Heart right ventricle (tissue), 16 donors: Measurements from ENCODE around the gene L3MBTL2. TPM values are rescaled to one million over a fixed set of nuclear protein-coding genes. Genes with fewer than 3 reads are reported as not detected.

Experiments
- ATAC-seq, 8 donors: fragments of 200-7000 bp; cut with Tn5 transposase; one replicate each; pipeline ENCODE4 v1.9.1; 2020; ENCODE audit warnings: mild to moderate bottlenecking in 8 of 8, moderate library complexity in 8 of 8, moderate number of reproducible peaks in 1 of 8
- DNase-seq, 2 donors: peaks; one replicate each; pipeline ENCODE4 v3.0.0-alpha.2; 2020
- H3K27ac ChIP-seq, 10 donors: fragments of 200-600 bp; sonication (generic) in 2 of 10; one replicate each; pipeline versions ENCODE4 v1.5.0 to v1.8.0; 2020 to 2022; ENCODE audit warnings: mild to moderate bottlenecking in 3 of 10
- H3K27me3 ChIP-seq, 7 donors: fragments of 200-600 bp; one replicate each; pipeline ENCODE4 v1.8.0; 2021 to 2022; ENCODE audit warnings: mild to moderate bottlenecking in 2 of 7
- H3K36me3 ChIP-seq, 9 donors: fragments of 200-600 bp; sonication (generic) in 1 of 9; one replicate each; pipeline versions ENCODE4 v1.5.0 to v1.8.0; 2020 to 2022; ENCODE audit warnings: mild to moderate bottlenecking in 2 of 9
- H3K4me1 ChIP-seq, 9 donors: fragments of 200-600 bp; sonication (generic) in 1 of 9; one replicate each; pipeline versions ENCODE4 v1.5.0 to v1.8.0; 2020 to 2022; ENCODE audit warnings: mild to moderate bottlenecking in 4 of 9
- H3K4me3 ChIP-seq, 10 donors: fragments of 200-600 bp; sonication (generic) in 2 of 10; one replicate each; pipeline versions ENCODE4 v1.5.0 to v1.8.0; 2020 to 2022; ENCODE audit warnings: mild to moderate bottlenecking in 7 of 10, moderate library complexity in 2 of 10
- H3K9me3 ChIP-seq, 11 donors: fragments of 200-600 bp in 10 of 11; sonication (generic) in 2 of 11; one replicate each; pipeline versions ENCODE4 v1.5.0 to v1.8.0; 2013 to 2022; ENCODE audit warnings: mild to moderate bottlenecking in 2 of 11, control low read depth in 1 of 11, moderate library complexity in 1 of 11
- CTCF ChIP-seq, 9 donors: fragments of 200-600 bp; sonication (generic) in 2 of 9; IDR thresholded peaks; one replicate each; pipeline versions ENCODE4 v1.5.0 to v1.8.0; 2021 to 2022; ENCODE audit warnings: antibody characterized with exemption in 9 of 9, mild to moderate bottlenecking in 5 of 9, moderate library complexity in 1 of 9
- WGBS, 2 donors: extraction: QIAGEN DNeasy Blood & Tissue Kit; methylation state at CpG; one replicate each; pipeline ENCODE4 v1.1.7; 2013; ENCODE audit warnings: inconsistent platforms in 1 of 2; 5-methylcytosine and 5-hydroxymethylcytosine counted together
- intact Hi-C, 10 donors: fragments of 100-400 bp; cut with DNase I; formaldehyde crosslinking; loops; one replicate each; pipeline versions ENCODE4 v1.11.1 to v1.14.2; 2022
- polyA plus RNA-seq, 2 donors: library from polyadenylated mRNA; stranded (reverse); fragments of 200-250 nt; gene quantifications; one replicate each; pipeline ENCODE4 v1.2.3, GENCODE V29; 2013
- total RNA-seq, 10 donors: library from RNA; stranded (reverse); fragmentation: NEBNext Ultra II Directional in 3 of 10; extraction: Animal tissue kit (Norgen Biotek cat#: 25700) in 3 of 10; gene quantifications; one replicate each; pipeline versions ENCODE4 v1.2.1 to v1.2.4, GENCODE V29; 2021 to 2023
- donor health status: Arrhythmogenic right ventricular cardiomyopathy.
- donor health status: ischemic (EF 13 %, LVEDD 7.1; RV severe dilation, severe dysfunction).
- donor health status: healthy with polysubstance abuse.
- donor health status: DM: no; HTN: yes; CAD: no.
- donor health status: DM: no; HTN: no; CAD: no.
- donor health status: ischemic (EF 25% LVEDD 6.9; RV normal size, moderate dysfunction).
- donor health status: ischemic (EF 25% LVEDD 5.7; RV mildly dilated, moderate dysfunction).
- donor health status: healthy.
- donor health status: DM: yes; HTN: yes; CAD: no.
- donor health status: Ischemic cardiomyopathy.
- donor health status: ischemic (EF 35%, LVEDD 5.7; RV mildly dilated, moderate dysfunction).
- donor health status: nonischemic (EF 11% LVEDD 7.7; RV severe dilation, severe dysfunction).
- donor health status: DM: yes; HTN: yes; CAD: no.
- donor health status: PGD.
- donor health status: ischemic (EF 29% LVEDD 5.4; RV normal size, mild dysfunction).
- donor health status: nonischemic (EF 23%, LVEDD 6.1; RV moderate dilation, normal function).

The L3MBTL2 gene
- total and polyA plus RNA-seq, 12 donors = 10.0 to 18.5 (median 15.1) TPM

- H3K36me3 ChIP-seq = no peaks in the 10 kb centered on the region
- peaks cover 5 to 18% (median 17%) of the 10 kb centered on the region in 9 donors for H3K4me1 ChIP-seq
- 93% methylated on average over 6 of the region's 6 CpGs for WGBS, 2 donors
- no peak overlapping the region for H3K4me3 ChIP-seq
- no peak overlapping the region for H3K27ac ChIP-seq
- intact Hi-C loops = loop anchor here in 2 of 10 donors (10.0 kb wide), 2 partner anchors 91 to 171 kb away; partner anchors contain the start of gene RANGAP1 (in 1 of the 2)
- no peak for TF ChIP-seq CTCF (IDR thresholded peaks at IDR 0.05)
- DNase-seq = no peak
- ATAC-seq = no peak
- H3K9me3 ChIP-seq = no peaks in the 10 kb centered on the region
- no peaks in the 10 kb centered on the region for H3K27me3 ChIP-seq
Measured at GRCh38 chr22:41193829-41194228, 11.3 kb upstream of the L3MBTL2 start.

GRCh38 chr22:41197038-41197972 lies 7.8 kb upstream of the L3MBTL2 start:
- H3K36me3 ChIP-seq = no peaks in the 10 kb centered on the region
- intact Hi-C loops = loop anchor here in 4 of 10 donors (2.0 to 10.0 kb wide), 6 partner anchors 35 to 167 kb away; partner anchors contain the start of gene RANGAP1 (in 2 of the 4)

GRCh38 chr22:41198027-41198580 lies 7.0 kb upstream of the L3MBTL2 start:
- Histone ChIP-seq H3K4me3 (peak overlapping the region; percentile 70 to 89 (median 85)), H3K27me3 (no peaks in the 10 kb centered on the region), H3K9me3 (no peaks in the 10 kb centered on the region), H3K36me3 (no peaks in the 10 kb centered on the region), H3K27ac (peak overlapping the region in 6 of 10 donors; percentile 43 to 75 (median 56)), H3K4me1 (peaks cover 5 to 19% (median 17%) of the 10 kb centered on the region in 9 donors)
- 4% methylated on average over 9 of the region's 9 CpGs for WGBS, 2 donors
- DNase-seq (peak in 1 of 2 donors; percentile 45), ATAC-seq (peak in 6 of 8 donors; percentile 41 to 77 (median 61))
- intact Hi-C loops = loop anchor here in 3 of 10 donors (5.0 to 10.0 kb wide), 5 partner anchors 34 to 167 kb away; partner anchors contain the start of gene RANGAP1 (in 2 of the 3)
- peak in 3 of 9 donors; percentile 18 to 30 (median 30) for TF ChIP-seq CTCF (IDR thresholded peaks at IDR 0.05)

More at GRCh38 chr22:41197038-41197972, 7.8 kb upstream of the L3MBTL2 start:
- peak; percentile 95 to 97 (median 96) for ATAC-seq
- Histone ChIP-seq H3K27me3 (no peaks in the 10 kb centered on the region), H3K4me3 (peak overlapping the region; percentile 70 to 89 (median 85)), H3K4me1 (peaks cover 5 to 19% (median 17%) of the 10 kb centered on the region in 9 donors), H3K27ac (peak overlapping the region in 8 of 10 donors; percentile 29 to 75 (median 54)), H3K9me3 (no peaks in the 10 kb centered on the region)
- peak; percentile 84 to 88 for DNase-seq
- 1% methylated on average over 85 to 91 of the region's 91 CpGs for WGBS, 2 donors
- TF ChIP-seq CTCF (IDR thresholded peaks at IDR 0.05) = peak in 5 of 9 donors; percentile 11 to 36 (median 21)

- DNase-seq = no peak
- intact Hi-C loops = no loop called here
- H3K36me3 ChIP-seq = no peaks in the 10 kb centered on the region
- H3K27me3 ChIP-seq = no peaks in the 10 kb centered on the region
- H3K9me3 ChIP-seq = no peaks in the 10 kb centered on the region
- no peak overlapping the region for H3K27ac ChIP-seq
- H3K4me1 ChIP-seq = peaks cover 5 to 27% (median 23%) of the 10 kb centered on the region in 9 donors
- TF ChIP-seq CTCF (IDR thresholded peaks at IDR 0.05) = no peak
- WGBS, 2 donors = 77 to 78% methylated on average over 10 of the region's 10 CpGs
- H3K4me3 ChIP-seq = no peak overlapping the region
- ATAC-seq = no peak
Measured at GRCh38 chr22:41201141-41201540, 4.0 kb upstream of the L3MBTL2 start.
